A549 treated with CpdA at 1 μM for 4 hours (cell line): ENCODE data around the gene FTCD. TPM values are rescaled to one million over a fixed set of nuclear protein-coding genes. Genes with fewer than 3 reads are reported as not detected.

ENCODE experiments used
- total RNA-seq: library from RNA; stranded (reverse); fragments of 200-300 nt; extraction: Qiagen RNA extraction; gene quantifications from 5 replicates; pipeline ENCODE4 v1.2.3, GENCODE V29; 2022; ENCODE audit warnings: low read depth

Gene FTCD
- total RNA-seq: 0.05 TPM in 1 of 5 replicates, not detected in the others

GRCh38 chr21:46155514-46156377 lies at the start of gene FTCD:
TSS of gene FTCD (minus strand) at chr21:46155579. CDS start at chr21:46155523, 56 bp downstream.

GRCh38 chr21:46183910-46184624 lies 28.7 kb upstream of the FTCD start, which contains the start of gene SPATC1L:
TSS of gene SPATC1L (minus strand) at chr21:46184459. CDS start at chr21:46182816, 1,643 bp downstream.

DNA sequence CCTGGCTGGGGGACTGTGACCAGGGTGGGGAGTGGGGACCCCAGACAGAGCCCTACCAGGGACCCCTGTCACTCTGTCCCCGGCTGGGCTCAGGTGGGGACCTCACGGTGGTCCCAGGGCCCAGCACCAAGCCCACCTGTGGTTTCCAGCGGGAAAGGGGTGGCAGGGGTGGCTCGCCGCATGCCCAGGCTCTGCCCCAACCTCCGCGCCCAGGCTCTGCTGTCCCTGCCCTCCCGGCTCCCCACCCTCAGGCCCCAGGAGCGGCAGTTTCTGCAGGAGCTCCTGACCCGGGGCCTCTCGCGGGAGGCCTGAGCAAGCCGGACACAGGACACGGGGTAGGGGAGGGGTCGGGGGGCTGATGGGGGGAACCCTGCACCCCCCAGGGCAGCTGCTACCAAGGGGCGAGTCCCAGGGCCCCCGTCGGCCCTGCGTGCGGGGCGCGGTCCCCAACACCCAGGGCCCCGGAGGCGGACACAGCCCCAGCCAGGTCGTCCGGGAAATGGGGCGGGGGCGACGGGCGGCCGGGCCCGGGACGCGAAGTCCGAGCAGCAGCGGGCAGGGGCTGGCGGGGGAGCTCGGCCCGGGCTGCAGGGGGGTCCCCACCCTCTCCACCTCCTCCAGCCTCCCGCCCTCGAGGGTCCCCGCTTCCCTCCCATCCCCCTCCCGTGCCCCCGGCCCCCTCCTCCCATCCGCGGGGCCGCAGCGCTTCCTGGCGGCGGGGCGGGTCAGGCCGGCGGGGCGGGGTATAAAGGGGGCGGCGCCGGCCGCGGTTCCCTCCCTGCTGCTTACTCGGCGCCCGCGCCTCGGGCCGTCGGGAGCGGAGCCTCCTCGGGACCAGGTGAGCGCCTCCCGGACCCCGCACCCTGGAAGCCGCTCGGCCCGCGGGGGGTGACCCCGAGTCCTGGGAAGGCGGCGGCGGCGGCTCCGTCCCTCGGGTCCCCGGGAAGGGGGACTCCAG lies 57.8 kb downstream of the FTCD start, which contains the start of gene COL6A2:
Gene COL6A2 (plus strand): TSS at position 777 of the 958 bp plus-strand sequence.

Other genes starting within 250 kb of the FTCD start
- 17.3 to 23.5 TPM (median 20.7 TPM) in 5 replicates for gene COL6A1, start 173.8 kb downstream of the FTCD start, total RNA-seq
- 14.1 to 18.0 TPM (median 14.9 TPM) in 5 replicates for gene COL6A2, start 57.5 kb downstream of the FTCD start, total RNA-seq
- 0.07 TPM in 1 of 5 replicates, not detected in the others for gene SPATC1L, start 28.9 kb upstream of the FTCD start, total RNA-seq
- 9.8 to 14.5 TPM (median 13.5 TPM) in 5 replicates for gene LSS, start 73.2 kb upstream of the FTCD start, total RNA-seq
- 36.8 to 48.1 TPM (median 39.9 TPM) in 5 replicates for gene MCM3AP, start 130.0 kb upstream of the FTCD start, total RNA-seq
- 26.4 to 33.8 TPM (median 28.9 TPM) in 5 replicates for gene YBEY, start 130.8 kb upstream of the FTCD start, total RNA-seq
- gene C21orf58, start 168.3 kb upstream of the FTCD start, total RNA-seq: 4.1 to 7.0 TPM (median 5.7 TPM) in 5 replicates
- 11.8 to 17.8 TPM (median 15.3 TPM) in 5 replicates for gene PCNT, start 168.6 kb upstream of the FTCD start, total RNA-seq